SK-N-SH treated with all-trans-retinoic acid at 6 μM for 48 hours (cell line): ENCODE measurements around the gene AUNIP.

Experiments
- ARNTL ChIP-seq: fragments of 450-650 bp; formaldehyde crosslinking; IDR thresholded peaks from 2 replicates; pipeline ENCODE4 v1.5.0; 2020; ENCODE audit warnings: low read depth, mild to moderate bottlenecking, moderate library complexity, borderline replicate concordance
- CSDC2 ChIP-seq: fragments of 250-450 bp; sonication (Bioruptor Pico); IDR thresholded peaks from 2 replicates; pipeline ENCODE4 v1.5.0; 2020; ENCODE audit warnings: mild to moderate bottlenecking, moderate library complexity
- ISL1 ChIP-seq: fragments of 250-450 bp; sonication (Bioruptor Pico); IDR thresholded peaks from 2 replicates; pipeline ENCODE4 v2.1.2; 2022; ENCODE audit warnings: mild to moderate bottlenecking, moderate library complexity
- POU6F1 ChIP-seq: fragments of 250-450 bp; sonication (Bioruptor Pico); IDR thresholded peaks from 2 replicates; pipeline ENCODE4 v1.8.0; 2021; ENCODE audit warnings: low read depth, mild to moderate bottlenecking, moderate library complexity, borderline replicate concordance
- TOX ChIP-seq: fragments of 250-450 bp; sonication (Bioruptor Pico); IDR thresholded peaks from 2 replicates; pipeline ENCODE4 v1.8.0; 2021; ENCODE audit warnings: mild to moderate bottlenecking, moderate library complexity, borderline replicate concordance
- ZC3H10 ChIP-seq: fragments of 250-450 bp; sonication (Bioruptor Pico); IDR thresholded peaks from 2 replicates; pipeline ENCODE4 v1.5.1; 2021; ENCODE audit warnings: mild to moderate bottlenecking, moderate library complexity
- ZNF70 ChIP-seq: fragments of 450-650 bp; formaldehyde crosslinking; IDR thresholded peaks from 2 replicates; pipeline ENCODE4 v1.5.0; 2020; ENCODE audit warnings: mild to moderate bottlenecking, moderate library complexity
- TF ChIP-seq, protein P1 (sequence below): fragments of 250-450 bp; sonication (Bioruptor Pico); IDR thresholded peaks from 2 replicates; pipeline ENCODE4 v1.5.1; 2021; ENCODE audit warnings: mild to moderate bottlenecking, moderate library complexity
- TF ChIP-seq, protein P2 (sequence below): fragments of 250-450 bp; sonication (Bioruptor Pico); IDR thresholded peaks from 2 replicates; pipeline ENCODE4 v1.8.0; 2020; ENCODE audit warnings: mild to moderate bottlenecking, moderate library complexity, borderline replicate concordance

DNA sequence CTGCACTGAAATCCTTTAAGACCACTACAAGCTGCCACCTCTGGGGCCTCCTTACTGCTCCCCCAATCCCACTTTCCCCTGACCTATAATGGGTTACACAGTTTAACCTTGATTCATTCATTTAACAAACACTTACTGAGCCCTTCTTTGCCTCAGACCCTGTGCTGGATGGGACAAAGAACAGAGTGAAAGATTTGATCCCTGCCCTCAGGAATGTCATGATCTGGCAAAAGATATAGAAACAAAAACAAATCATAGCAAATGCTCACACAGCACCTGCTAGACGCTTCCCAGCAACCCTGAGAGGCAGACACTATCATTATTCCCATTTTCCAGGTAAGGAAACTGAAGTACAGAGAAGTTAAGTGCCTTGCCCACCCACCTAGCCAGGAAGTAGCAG lies 7.0 kb upstream of the AUNIP start:
- TF ChIP-seq ZC3H10 (CRISPR knock-in tag) (no peak), ISL1 (CRISPR knock-in tag) (no peak), TOX (CRISPR knock-in tag) (no peak), POU6F1 (CRISPR knock-in tag) (no peak), ARNTL (no peak), ZNF70 (CRISPR knock-in tag) (no peak), CSDC2 (CRISPR knock-in tag) (no peak)
- TF ChIP-seq, protein P1, sequence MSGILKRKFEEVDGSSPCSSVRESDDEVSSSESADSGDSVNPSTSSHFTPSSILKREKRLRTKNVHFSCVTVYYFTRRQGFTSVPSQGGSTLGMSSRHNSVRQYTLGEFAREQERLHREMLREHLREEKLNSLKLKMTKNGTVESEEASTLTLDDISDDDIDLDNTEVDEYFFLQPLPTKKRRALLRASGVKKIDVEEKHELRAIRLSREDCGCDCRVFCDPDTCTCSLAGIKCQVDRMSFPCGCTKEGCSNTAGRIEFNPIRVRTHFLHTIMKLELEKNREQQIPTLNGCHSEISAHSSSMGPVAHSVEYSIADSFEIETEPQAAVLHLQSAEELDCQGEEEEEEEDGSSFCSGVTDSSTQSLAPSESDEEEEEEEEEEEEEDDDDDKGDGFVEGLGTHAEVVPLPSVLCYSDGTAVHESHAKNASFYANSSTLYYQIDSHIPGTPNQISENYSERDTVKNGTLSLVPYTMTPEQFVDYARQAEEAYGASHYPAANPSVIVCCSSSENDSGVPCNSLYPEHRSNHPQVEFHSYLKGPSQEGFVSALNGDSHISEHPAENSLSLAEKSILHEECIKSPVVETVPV (CRISPR knock-in tag), result no peak
- TF ChIP-seq, protein P2, sequence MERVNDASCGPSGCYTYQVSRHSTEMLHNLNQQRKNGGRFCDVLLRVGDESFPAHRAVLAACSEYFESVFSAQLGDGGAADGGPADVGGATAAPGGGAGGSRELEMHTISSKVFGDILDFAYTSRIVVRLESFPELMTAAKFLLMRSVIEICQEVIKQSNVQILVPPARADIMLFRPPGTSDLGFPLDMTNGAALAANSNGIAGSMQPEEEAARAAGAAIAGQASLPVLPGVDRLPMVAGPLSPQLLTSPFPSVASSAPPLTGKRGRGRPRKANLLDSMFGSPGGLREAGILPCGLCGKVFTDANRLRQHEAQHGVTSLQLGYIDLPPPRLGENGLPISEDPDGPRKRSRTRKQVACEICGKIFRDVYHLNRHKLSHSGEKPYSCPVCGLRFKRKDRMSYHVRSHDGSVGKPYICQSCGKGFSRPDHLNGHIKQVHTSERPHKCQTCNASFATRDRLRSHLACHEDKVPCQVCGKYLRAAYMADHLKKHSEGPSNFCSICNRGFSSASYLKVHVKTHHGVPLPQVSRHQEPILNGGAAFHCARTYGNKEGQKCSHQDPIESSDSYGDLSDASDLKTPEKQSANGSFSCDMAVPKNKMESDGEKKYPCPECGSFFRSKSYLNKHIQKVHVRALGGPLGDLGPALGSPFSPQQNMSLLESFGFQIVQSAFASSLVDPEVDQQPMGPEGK (CRISPR knock-in tag), result no peak
